IPS-20b (cell line): ENCODE measurements around the gene ENOX1.
"Not testable (repeated sequence)": the region's sequence is repeated elsewhere in the genome, so short reads cannot be mapped to it uniquely, and the experiment has no call there.

Experiments used
- H3K27ac ChIP-seq: one replicate; pipeline ENCODE4 v1.5.1; 2013; ENCODE audit warnings: low read length
- H3K27me3 ChIP-seq: 2 replicates; pipeline ENCODE4 v1.6.1; 2013; ENCODE audit warnings: mild to moderate bottlenecking, low read length, inconsistent platforms; ENCODE audit not compliant: insufficient read depth
- H3K36me3 ChIP-seq: 2 replicates; pipeline ENCODE4 v1.6.1; 2013; ENCODE audit warnings: low read depth, mild to moderate bottlenecking, inconsistent platforms, low read length, moderate library complexity; ENCODE audit not compliant: insufficient read depth
- H3K4me1 ChIP-seq: 2 replicates; pipeline ENCODE4 v1.6.1; 2013; ENCODE audit warnings: mild to moderate bottlenecking, control low read depth, inconsistent platforms, low read length, moderate library complexity; ENCODE audit not compliant: insufficient read depth
- H3K4me3 ChIP-seq: 2 replicates; pipeline ENCODE4 v1.5.1; 2013; ENCODE audit warnings: mild to moderate bottlenecking, low read length, inconsistent platforms
- H3K9ac ChIP-seq: 2 replicates; pipeline ENCODE4 v1.6.1; 2013; ENCODE audit warnings: low read depth, mild to moderate bottlenecking, inconsistent platforms, low read length, moderate library complexity
- H3K9me3 ChIP-seq: 2 replicates; pipeline ENCODE4 v1.6.1; 2013; ENCODE audit warnings: mild to moderate bottlenecking, low read depth, low read length, inconsistent platforms; ENCODE audit not compliant: insufficient read depth

ENOX1 gene

DNA sequence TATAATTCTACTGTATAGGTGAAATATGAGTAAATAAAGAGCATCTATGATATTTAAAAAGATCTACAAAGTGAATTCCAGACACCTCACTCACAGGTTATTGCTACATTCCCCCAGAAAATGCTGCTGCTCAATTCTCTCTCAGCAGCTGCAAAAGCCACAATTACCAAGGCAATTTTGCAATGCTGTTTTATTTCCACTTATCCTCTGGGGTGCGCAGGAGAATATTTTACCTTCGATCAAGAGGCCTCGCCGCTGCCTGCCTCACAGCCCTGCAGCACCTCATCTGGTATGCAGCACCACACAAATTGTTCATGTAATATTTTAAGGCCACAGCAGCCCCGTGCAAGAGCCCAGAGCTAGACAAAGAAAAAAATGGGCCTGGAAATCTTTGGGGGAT lies 430.2 kb downstream of the ENOX1 start:
- Histone ChIP-seq H3K27ac (no peak overlapping the region), H3K4me1 (peaks cover 29% of the 10 kb centered on the region), H3K4me3 (no peak overlapping the region), H3K9ac (no peak overlapping the region), H3K27me3 (no peaks in the 10 kb centered on the region), H3K36me3 (no peaks in the 10 kb centered on the region), H3K9me3 (no peaks in the 10 kb centered on the region)

DNA sequence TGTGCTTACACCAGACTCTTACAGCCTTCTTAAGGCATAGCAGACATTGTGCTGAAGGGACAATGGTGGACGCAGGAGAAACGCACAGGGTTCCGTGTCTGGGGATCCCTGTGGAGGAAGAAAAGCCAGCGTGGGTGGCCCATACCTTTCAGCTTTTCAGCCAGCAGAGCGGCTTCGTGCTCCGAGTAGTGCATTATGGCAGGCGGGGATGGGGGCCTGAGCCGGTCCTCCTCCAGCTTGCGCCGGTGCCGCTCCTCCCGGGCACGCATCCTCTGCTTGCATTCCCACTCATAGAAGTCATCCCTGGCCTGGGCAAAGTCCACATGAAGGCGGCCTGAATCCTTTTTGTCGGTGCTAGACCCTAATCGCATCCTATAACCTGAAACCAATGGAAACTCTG lies 431.0 kb downstream of the ENOX1 start:
- H3K27ac ChIP-seq: no peak overlapping the region
- H3K4me3 ChIP-seq: no peak overlapping the region
- H3K9me3 ChIP-seq: no peaks in the 10 kb centered on the region
- no peaks in the 10 kb centered on the region for H3K27me3 ChIP-seq
- H3K36me3 ChIP-seq: no peaks in the 10 kb centered on the region
- no peak overlapping the region for H3K9ac ChIP-seq
- H3K4me1 ChIP-seq: peaks cover 23% of the 10 kb centered on the region

DNA sequence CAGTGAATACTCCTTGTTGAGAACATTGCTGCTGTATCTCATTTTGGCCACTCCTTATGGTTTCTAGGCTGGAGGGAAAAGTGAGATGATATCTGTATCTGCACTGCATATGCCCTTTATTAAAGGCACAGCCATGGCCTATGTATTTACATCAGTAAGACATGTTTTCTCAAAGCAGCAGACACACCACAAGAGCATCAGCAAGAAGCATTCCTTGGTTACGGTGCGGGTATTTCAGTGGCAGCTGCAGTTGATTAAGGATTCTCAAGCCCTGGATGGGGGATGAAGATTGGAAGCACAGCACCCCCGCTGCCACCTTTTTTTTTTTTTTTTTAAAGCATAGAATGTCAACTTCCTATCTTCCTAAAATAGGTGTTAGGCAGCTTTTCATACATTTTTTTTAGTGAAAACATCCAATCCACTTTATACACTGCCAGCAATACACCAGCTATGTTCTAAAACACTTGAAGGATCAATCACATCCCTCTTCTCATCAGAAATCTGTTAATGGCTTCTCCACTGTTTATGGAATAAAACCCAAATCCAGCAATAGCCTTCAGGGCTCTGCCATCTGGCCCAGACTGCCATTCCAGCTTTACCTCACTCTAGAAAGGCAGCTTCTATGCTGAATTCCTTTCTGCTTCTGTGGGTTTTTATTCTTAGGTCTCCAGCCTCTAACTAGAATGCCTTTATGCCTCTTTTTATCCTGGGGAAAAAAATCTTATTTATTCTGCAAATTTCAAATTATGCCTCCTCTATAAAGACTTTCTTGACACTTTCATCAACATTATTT lies 432.4 kb downstream of the ENOX1 start:
- H3K4me1 ChIP-seq: peaks cover 13% of the 10 kb centered on the region
- H3K27me3 ChIP-seq: no peaks in the 10 kb centered on the region
- H3K9me3 ChIP-seq: no peaks in the 10 kb centered on the region
- no peaks in the 10 kb centered on the region for H3K36me3 ChIP-seq
- no peak overlapping the region for H3K27ac ChIP-seq
- H3K9ac ChIP-seq: no peak overlapping the region
- H3K4me3 ChIP-seq: no peak overlapping the region

GRCh38 chr13:43353631-43354030 lies 433.1 kb downstream of the ENOX1 start:
- H3K4me3 ChIP-seq: no peak overlapping the region
- H3K36me3 ChIP-seq: no peaks in the 10 kb centered on the region
- H3K4me1 ChIP-seq: peaks cover 7% of the 10 kb centered on the region; the same call in 1 of the 2 replicates
- no peak overlapping the region for H3K9ac ChIP-seq
- H3K27ac ChIP-seq: no peak overlapping the region
- no peaks in the 10 kb centered on the region for H3K27me3 ChIP-seq
- no peaks in the 10 kb centered on the region for H3K9me3 ChIP-seq

DNA sequence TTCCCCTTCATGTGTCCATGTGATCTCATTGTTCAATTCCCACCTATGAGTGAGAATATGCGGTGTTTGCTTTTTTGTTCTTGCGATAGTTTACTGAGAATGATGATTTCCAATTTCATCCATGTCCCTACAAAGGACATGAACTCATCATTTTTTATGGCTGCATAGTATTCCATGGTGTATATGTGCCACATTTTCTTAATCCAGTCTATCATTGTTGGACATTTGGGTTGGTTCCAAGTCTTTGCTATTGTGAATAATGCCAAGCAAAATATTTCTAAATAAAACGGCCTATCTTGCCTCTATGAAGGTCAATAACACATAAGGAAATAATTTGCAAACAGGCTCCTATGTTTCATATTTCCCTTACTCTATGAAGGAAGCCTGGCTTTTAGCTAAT lies 435.2 kb downstream of the ENOX1 start:
- not testable (repeated sequence) for H3K4me3 ChIP-seq, H3K27me3 ChIP-seq, H3K27ac ChIP-seq, H3K9ac ChIP-seq, H3K9me3 ChIP-seq, H3K36me3 ChIP-seq
- peaks cover 11% of the 10 kb centered on the region; the same call in 1 of the 2 replicates for H3K4me1 ChIP-seq

- peaks cover 11% of the 10 kb centered on the region; the same call in 1 of the 2 replicates for H3K4me1 ChIP-seq
- no peak overlapping the region for H3K9ac ChIP-seq
Observed at GRCh38 chr13:43348397-43348796, 438.4 kb downstream of the ENOX1 start.

DNA sequence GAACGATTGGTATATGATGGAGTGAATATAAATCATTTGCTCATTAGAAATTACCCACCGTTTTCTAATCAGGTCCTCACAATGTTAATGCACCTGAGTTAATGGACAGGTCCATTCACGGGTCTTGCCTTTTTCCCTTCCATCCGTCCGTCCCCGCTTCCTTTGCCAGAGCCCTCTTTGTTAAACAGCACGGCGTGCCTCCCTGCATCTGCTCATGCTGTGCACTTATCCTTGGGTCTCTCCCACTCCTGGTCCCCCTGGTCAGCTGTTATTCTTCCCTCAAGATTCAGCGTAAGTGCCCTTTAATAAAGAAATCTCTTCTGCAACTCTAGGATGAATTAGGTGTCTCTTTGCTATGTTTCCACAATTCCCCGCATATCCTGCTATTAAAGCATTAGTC lies 438.9 kb downstream of the ENOX1 start:
- no peak overlapping the region for H3K27ac ChIP-seq
- no peak overlapping the region for H3K4me3 ChIP-seq
- no peaks in the 10 kb centered on the region for H3K9me3 ChIP-seq
- no peaks in the 10 kb centered on the region for H3K27me3 ChIP-seq
- peaks cover 11% of the 10 kb centered on the region; the same call in 1 of the 2 replicates for H3K4me1 ChIP-seq
- H3K36me3 ChIP-seq: no peaks in the 10 kb centered on the region
- no peak overlapping the region for H3K9ac ChIP-seq

More at GRCh38 chr13:43348397-43348796, 438.4 kb downstream of the ENOX1 start:
- H3K9me3 ChIP-seq: no peaks in the 10 kb centered on the region
- H3K27ac ChIP-seq: no peak overlapping the region
- no peak overlapping the region for H3K4me3 ChIP-seq
- no peaks in the 10 kb centered on the region for H3K36me3 ChIP-seq
- no peaks in the 10 kb centered on the region for H3K27me3 ChIP-seq

DNA sequence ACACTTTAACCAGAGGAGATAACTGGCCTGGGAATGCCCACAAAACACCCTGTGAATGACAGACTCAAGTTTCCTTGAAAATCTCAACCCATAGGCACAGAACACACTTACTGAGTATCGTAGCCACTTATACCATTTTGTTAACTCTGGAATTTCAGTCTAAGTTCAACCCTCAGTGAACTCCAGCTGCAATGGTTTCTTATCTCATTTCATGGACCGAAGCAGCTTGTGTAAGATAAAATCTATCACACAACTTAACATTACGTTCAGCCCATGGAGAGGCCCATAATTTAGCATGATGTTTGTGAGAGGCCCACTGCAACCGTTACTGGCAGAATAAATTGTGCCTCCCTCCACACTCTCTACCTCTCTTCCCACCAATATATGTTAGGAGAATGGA lies 440.3 kb downstream of the ENOX1 start:
- Histone ChIP-seq H3K4me3 (no peak overlapping the region), H3K27me3 (no peaks in the 10 kb centered on the region), H3K4me1 (peaks cover 11% of the 10 kb centered on the region; the same call in 1 of the 2 replicates), H3K9me3 (no peaks in the 10 kb centered on the region), H3K9ac (no peak overlapping the region), H3K27ac (no peak overlapping the region), H3K36me3 (no peaks in the 10 kb centered on the region)

- H3K27me3 ChIP-seq: no peaks in the 10 kb centered on the region
- H3K27ac ChIP-seq: no peak overlapping the region
- H3K4me3 ChIP-seq: no peak overlapping the region
- no peak overlapping the region for H3K9ac ChIP-seq
- H3K9me3 ChIP-seq: no peaks in the 10 kb centered on the region
- H3K36me3 ChIP-seq: no peaks in the 10 kb centered on the region
- peaks cover 7% of the 10 kb centered on the region; the same call in 1 of the 2 replicates for H3K4me1 ChIP-seq
Observed at GRCh38 chr13:43343645-43344044, 443.1 kb downstream of the ENOX1 start.

DNA sequence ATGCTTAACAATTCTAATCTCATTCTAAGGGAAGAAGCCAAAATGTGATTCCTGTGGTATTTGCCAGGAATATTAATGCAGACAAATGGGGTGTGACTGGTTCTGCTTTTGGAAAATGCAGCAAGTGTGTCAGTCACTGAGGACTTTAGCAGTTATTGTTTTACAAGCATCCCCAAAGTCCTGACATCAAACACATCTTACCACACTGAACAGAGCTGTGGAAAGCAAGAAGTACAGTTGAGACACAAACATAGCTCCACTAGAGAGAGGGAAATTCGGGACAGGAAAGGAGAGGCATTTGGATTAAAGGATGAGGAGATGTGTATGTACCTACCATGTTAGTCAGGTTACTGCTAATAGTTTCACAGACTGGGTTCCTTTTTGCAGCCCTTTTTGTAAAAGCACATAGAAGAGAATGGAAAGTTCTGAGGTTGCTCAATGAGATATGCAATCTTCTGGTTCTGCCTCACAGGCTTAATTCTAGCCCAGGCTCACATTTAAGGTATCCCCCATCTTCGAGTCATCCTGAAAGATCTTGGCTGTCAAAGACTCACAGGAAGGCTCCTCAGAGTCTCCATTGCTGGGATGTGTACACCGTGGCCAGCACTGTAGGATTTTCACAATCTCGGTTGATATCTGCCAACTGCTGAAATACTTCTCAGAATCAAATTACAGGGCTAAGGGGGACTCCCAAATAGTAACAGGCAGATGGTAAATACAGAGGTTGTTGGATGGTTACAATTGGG lies 446.8 kb downstream of the ENOX1 start:
- Histone ChIP-seq H3K4me3 (no peak overlapping the region), H3K27ac (no peak overlapping the region), H3K4me1 (no peaks in the 10 kb centered on the region), H3K27me3 (no peaks in the 10 kb centered on the region), H3K36me3 (no peaks in the 10 kb centered on the region), H3K9me3 (no peaks in the 10 kb centered on the region), H3K9ac (no peak overlapping the region)

GRCh38 chr13:43339145-43339804 lies 447.5 kb downstream of the ENOX1 start:
- Histone ChIP-seq H3K4me1 (no peaks in the 10 kb centered on the region), H3K9ac (no peak overlapping the region), H3K36me3 (no peaks in the 10 kb centered on the region), H3K4me3 (no peak overlapping the region), H3K27me3 (no peaks in the 10 kb centered on the region), H3K9me3 (no peaks in the 10 kb centered on the region), H3K27ac (no peak overlapping the region)
